Stomach (tissue), 4 donors: ENCODE data around the gene FAM20C.

Experiments used
- POLR2A ChIP-seq, 4 donors: fragments of 450-650 bp; IDR thresholded peaks; one replicate each; pipeline ENCODE4 v1.6.1; 2016; ENCODE audit warnings: antibody characterized with exemption in 4 of 4, control low read depth in 2 of 4, mild to moderate bottlenecking in 1 of 4, moderate library complexity in 1 of 4
- TF ChIP-seq, protein P1 (sequence below), 7 experiments: fragments of 450-650 bp in 4 of 7; fragments of 200-600 bp in 3 of 7; sonication (generic) in 3 of 7; IDR thresholded peaks; one replicate each; pipeline ENCODE4 v1.5.1; 2016 to 2019; ENCODE audit warnings: antibody characterized with exemption in 7 of 7, control low read depth in 2 of 7, mild to moderate bottlenecking in 1 of 7

DNA sequence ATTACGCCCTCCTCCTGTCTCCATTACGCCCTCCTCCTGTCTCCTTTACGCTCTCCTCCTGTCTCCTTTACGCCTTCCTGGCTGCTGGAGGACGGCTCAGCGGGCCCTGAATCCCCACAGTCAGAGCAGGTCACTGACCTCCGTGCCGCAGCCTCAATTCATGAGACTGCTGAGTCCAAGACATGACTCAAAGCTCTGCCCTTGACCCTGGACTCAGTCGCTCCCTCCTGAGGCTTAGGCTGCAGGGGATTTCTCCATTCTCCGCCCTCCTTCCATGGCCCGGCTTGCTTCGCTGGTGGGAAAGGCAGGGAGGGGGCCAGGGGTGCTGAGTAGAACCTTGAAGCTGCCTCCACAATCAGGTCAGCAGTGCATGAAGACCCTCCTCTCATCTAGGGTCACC lies 76.6 kb downstream of the FAM20C start:
- TF ChIP-seq, protein P1, sequence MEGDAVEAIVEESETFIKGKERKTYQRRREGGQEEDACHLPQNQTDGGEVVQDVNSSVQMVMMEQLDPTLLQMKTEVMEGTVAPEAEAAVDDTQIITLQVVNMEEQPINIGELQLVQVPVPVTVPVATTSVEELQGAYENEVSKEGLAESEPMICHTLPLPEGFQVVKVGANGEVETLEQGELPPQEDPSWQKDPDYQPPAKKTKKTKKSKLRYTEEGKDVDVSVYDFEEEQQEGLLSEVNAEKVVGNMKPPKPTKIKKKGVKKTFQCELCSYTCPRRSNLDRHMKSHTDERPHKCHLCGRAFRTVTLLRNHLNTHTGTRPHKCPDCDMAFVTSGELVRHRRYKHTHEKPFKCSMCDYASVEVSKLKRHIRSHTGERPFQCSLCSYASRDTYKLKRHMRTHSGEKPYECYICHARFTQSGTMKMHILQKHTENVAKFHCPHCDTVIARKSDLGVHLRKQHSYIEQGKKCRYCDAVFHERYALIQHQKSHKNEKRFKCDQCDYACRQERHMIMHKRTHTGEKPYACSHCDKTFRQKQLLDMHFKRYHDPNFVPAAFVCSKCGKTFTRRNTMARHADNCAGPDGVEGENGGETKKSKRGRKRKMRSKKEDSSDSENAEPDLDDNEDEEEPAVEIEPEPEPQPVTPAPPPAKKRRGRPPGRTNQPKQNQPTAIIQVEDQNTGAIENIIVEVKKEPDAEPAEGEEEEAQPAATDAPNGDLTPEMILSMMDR (IDR thresholded peaks at IDR 0.05) = no peak
- no peak for TF ChIP-seq POLR2A (IDR thresholded peaks at IDR 0.05)
